Smooth muscle cell of the pulmonary artery (primary cell): Measurements from ENCODE around the gene MRTFA. TPM values are rescaled to one million over a fixed set of nuclear protein-coding genes. Genes with fewer than 3 reads are reported as not detected.

ENCODE experiments used
- total RNA-seq: library from RNA; depleted of rRNA; stranded (reverse); fragments of >200 nt; gene quantifications from 2 replicates; pipeline ENCODE4 v1.2.3, GENCODE V29; 2014

Gene MRTFA
- total RNA-seq = 33.9 and 39.2 TPM in 2 replicates

DNA sequence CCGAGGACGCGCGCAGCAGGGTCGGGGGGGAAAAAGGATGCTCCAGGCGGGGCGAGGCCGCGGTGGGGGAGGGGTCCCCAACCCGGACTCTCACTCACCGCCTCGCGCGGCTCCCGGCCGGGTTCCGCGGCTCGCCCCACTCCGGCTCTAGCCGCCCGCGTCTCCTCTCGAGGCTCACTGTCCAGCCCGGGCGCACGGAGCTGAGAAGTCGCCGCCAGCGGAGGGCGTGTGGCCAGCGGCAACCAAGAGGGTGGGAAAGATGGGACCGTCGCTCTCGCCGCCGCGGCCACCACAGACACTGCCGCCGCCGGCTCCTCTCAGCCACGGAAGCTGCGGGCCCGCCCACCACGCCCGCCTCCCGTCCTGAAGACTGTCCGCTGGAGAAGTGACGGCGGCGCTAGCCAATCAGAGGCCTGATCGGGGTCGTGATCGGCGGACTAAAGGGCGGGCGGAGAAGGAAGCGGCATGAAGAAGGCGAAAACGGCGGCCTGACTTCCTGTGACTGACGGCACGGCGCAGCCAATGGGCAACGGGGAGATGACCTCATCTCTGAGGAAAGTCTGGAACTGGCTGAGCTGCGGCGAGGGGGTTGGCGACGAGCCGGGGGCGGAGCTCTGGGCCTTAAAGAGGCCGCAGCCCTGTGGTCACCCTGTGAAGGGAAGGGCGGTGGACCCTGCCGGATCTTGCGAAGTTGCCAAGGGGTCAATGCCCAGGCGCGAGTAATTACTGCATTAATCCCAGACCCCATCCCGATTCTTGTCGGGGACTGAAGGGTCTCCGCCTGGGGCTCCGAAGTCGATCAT, at the start of gene MRTFA:
Gene MRTFA (minus strand): TSS at position 340 of the 803 bp plus-strand sequence.

DNA sequence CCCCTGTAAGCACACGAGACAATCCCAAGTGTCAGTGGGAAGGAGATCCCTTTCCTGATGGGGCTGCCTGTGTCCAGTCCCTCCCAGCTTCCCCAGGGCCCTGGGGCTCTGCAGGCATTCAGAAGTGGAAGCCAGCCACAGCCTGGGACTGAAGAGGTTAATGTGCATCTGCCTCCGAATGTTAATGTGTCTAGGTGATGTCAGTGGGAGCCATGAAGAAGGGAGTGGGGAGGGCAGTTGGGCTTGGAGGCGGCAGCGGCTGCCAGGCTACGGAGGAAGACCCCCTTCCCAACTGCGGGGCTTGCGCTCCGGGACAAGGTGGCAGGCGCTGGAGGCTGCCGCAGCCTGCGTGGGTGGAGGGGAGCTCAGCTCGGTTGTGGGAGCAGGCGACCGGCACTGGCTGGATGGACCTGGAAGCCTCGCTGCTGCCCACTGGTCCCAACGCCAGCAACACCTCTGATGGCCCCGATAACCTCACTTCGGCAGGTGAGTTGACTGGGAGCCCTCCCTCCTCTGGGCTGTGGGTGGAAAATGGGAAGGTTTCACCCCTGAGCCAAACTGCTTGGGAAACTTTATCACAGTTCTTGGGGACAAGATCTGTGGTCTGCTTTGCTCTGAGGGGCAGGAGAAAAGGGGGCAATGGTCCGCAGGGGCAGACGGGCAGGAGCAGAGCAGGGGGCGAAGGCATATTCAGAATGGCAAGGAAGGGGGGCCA, 42.9 kb upstream of the MRTFA start, which contains the start of gene MCHR1:
Gene MCHR1 (plus strand): TSS at position 236 of the 715 bp plus-strand sequence. CDS start 169 bp downstream, at position 405.

Other genes starting within 250 kb of the MRTFA start
- 2.7 and 3.7 TPM in 2 replicates for gene MCHR1, start 42.8 kb upstream of the MRTFA start, total RNA-seq
- gene SLC25A17, start 182.6 kb upstream of the MRTFA start, total RNA-seq = 13.9 and 17.5 TPM in 2 replicates
- gene ST13, start 219.9 kb upstream of the MRTFA start, total RNA-seq = 225 and 228 TPM in 2 replicates
- gene XPNPEP3, start 220.4 kb upstream of the MRTFA start, total RNA-seq = 10.6 and 16.4 TPM in 2 replicates
- gene DNAJB7, start 225.4 kb upstream of the MRTFA start, total RNA-seq = not detected in 2 replicates